22Rv1 (cell line): ENCODE data around the gene IL17REL.

Experiments
- CTCF ChIP-seq: fragments of 450-650 bp; IDR thresholded peaks from 2 replicates; pipeline ENCODE4 v1.5.1; 2017; ENCODE audit warnings: mild to moderate bottlenecking
- ZFX ChIP-seq: fragments of 450-650 bp; IDR thresholded peaks from 2 replicates; pipeline ENCODE4 v1.6.1; 2017; ENCODE audit warnings: antibody characterized with exemption, borderline replicate concordance

DNA sequence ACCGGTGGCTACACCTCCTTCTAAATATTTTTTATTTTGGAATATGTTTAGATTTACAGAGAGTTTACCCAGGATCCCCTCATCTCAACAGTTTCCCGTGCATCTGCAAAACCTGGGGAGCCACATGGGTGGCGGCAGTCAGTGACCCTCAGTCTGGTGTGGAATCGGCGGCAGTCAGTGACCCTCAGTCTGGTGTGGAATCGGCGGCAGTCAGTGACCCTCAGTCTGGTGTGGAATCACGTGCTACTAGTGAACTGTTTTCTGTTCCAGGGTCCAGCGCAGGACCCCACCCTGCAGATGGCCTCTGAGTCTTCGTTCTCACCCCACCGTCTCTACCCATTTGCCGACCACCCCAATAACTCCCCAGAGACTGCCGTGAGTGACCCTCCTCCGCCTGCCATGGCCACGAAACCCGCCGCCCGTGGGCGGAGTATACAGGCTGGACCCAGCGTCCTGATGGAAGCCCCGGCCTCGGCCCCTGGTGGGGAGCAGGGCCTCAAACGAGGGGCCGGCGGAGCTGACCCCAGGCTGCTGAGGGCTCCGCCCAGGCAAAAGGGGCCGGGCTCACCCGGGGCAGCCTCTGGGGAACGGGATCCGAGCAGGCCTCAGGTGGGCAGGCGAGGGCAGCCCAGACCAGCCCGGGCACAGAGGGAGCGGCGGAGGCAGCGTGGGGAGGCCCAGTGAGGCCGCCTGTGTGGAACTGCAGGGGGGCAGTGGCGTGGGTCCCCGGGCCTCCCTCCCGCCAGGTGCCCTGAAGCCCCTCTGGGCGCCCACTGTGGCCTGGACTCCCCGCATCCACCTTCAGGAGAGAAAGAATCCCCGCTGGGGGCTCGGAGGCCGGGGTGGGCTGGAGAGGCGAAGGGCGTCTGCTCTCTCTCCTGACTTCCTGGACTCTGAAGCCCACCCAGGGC is 2.5 kb downstream of the IL17REL start:
- no peak for TF ChIP-seq CTCF
- no peak for TF ChIP-seq ZFX
